ENCODE measurements around the gene TMEM37. TPM values are rescaled to one million over a fixed set of nuclear protein-coding genes. Genes with fewer than 3 reads are reported as not detected.

The TMEM37 gene
- total and polyA plus RNA-seq, 4 donors: 17.6 to 125 (median 37.4) TPM

DNA sequence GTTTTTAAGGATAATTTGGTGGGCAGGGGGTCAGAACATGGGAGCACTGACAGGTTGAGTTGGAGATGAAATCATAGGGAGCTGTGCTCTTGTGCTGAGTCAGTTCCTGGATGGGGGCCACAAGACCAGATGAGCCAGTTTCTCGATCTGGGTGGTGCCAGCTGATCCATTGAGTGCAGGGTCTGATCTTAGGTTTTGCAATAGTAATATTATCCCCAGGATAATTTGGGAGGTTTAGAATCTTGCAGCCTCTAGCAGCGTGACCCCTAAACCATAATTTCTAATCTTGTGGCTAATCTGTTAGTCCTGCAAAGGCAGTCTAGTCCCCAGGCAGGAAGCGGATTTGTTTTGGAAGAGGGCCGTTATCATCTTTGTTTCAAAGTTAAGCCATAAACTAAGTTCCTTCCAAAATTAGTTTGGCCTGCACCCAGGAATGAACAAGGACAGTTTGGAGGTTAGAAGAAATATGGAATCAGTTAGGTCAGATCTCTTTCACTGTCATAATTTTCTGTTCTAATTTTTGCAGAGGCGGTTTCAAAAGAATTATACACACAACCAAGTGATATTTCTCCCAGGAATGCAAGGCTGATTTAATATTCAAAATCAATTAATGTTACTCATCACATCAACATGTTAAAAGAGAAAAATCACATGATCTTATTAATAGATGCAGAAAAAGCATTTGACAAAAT, 41.9 kb upstream of the TMEM37 start:
- Histone ChIP-seq H3K4me1 (ENCODE audit: control insufficient read depth in 4 of 4, insufficient read depth in 4 of 4, low read length in 3 of 4) (peaks cover 0 to 17% (median 11%) of the 10 kb centered on the region in 4 donors), H3K27me3 (ENCODE audit: control insufficient read depth in 4 of 4, insufficient read depth in 4 of 4, low read length in 3 of 4) (no peaks in the 10 kb centered on the region), H3K27ac (ENCODE audit: low read depth in 1 of 2, low read length in 2 of 2) (no peak overlapping the region), H3K4me3 (ENCODE audit: low read depth in 1 of 3, low read length in 3 of 3) (no peak overlapping the region), H3K36me3 (ENCODE audit: control insufficient read depth in 4 of 4, insufficient read depth in 3 of 4, low read depth in 1 of 4, low read length in 3 of 4) (no peaks in the 10 kb centered on the region), H3K9ac (ENCODE audit: low read depth in 1 of 2, low read length in 2 of 2) (no peak overlapping the region), H3K9me3 (ENCODE audit: control insufficient read depth in 4 of 4, low read length in 3 of 4) (no peaks in the 10 kb centered on the region)
- TF ChIP-seq REST (IDR thresholded peaks at IDR 0.05): no peak
- TF ChIP-seq FOXA2 (IDR thresholded peaks at IDR 0.05): no peak
- TF ChIP-seq EGR1 (IDR thresholded peaks at IDR 0.05; ENCODE audit: low read depth in 2 of 2): no peak
- no peak for TF ChIP-seq HNF4A (conservative IDR thresholded peaks at IDR 0.05)
- TF ChIP-seq, protein P1, sequence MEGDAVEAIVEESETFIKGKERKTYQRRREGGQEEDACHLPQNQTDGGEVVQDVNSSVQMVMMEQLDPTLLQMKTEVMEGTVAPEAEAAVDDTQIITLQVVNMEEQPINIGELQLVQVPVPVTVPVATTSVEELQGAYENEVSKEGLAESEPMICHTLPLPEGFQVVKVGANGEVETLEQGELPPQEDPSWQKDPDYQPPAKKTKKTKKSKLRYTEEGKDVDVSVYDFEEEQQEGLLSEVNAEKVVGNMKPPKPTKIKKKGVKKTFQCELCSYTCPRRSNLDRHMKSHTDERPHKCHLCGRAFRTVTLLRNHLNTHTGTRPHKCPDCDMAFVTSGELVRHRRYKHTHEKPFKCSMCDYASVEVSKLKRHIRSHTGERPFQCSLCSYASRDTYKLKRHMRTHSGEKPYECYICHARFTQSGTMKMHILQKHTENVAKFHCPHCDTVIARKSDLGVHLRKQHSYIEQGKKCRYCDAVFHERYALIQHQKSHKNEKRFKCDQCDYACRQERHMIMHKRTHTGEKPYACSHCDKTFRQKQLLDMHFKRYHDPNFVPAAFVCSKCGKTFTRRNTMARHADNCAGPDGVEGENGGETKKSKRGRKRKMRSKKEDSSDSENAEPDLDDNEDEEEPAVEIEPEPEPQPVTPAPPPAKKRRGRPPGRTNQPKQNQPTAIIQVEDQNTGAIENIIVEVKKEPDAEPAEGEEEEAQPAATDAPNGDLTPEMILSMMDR (IDR thresholded peaks at IDR 0.05; ENCODE audit: low read depth, low read length, missing input control): no peak
- TF ChIP-seq, protein P2, sequence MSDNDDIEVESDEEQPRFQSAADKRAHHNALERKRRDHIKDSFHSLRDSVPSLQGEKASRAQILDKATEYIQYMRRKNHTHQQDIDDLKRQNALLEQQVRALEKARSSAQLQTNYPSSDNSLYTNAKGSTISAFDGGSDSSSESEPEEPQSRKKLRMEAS (IDR thresholded peaks at IDR 0.05): no peak
- TF ChIP-seq FOXA1 (IDR thresholded peaks at IDR 0.05): no peak
- TF ChIP-seq, protein P3, sequence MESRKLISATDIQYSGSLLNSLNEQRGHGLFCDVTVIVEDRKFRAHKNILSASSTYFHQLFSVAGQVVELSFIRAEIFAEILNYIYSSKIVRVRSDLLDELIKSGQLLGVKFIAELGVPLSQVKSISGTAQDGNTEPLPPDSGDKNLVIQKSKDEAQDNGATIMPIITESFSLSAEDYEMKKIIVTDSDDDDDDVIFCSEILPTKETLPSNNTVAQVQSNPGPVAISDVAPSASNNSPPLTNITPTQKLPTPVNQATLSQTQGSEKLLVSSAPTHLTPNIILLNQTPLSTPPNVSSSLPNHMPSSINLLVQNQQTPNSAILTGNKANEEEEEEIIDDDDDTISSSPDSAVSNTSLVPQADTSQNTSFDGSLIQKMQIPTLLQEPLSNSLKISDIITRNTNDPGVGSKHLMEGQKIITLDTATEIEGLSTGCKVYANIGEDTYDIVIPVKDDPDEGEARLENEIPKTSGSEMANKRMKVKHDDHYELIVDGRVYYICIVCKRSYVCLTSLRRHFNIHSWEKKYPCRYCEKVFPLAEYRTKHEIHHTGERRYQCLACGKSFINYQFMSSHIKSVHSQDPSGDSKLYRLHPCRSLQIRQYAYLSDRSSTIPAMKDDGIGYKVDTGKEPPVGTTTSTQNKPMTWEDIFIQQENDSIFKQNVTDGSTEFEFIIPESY (IDR thresholded peaks at IDR 0.05): no peak
- TF ChIP-seq RAD21 (IDR thresholded peaks at IDR 0.05): no peak
- no peak for TF ChIP-seq HNF4G (IDR thresholded peaks at IDR 0.05)
- no peak for TF ChIP-seq RXRA (IDR thresholded peaks at IDR 0.05)
- no peak for TF ChIP-seq ATF3 (IDR thresholded peaks at IDR 0.05)
- 36% methylated on average over 5 of the region's 5 CpGs for WGBS
- DNase-seq (ENCODE audit: low spot score): no peak

DNA sequence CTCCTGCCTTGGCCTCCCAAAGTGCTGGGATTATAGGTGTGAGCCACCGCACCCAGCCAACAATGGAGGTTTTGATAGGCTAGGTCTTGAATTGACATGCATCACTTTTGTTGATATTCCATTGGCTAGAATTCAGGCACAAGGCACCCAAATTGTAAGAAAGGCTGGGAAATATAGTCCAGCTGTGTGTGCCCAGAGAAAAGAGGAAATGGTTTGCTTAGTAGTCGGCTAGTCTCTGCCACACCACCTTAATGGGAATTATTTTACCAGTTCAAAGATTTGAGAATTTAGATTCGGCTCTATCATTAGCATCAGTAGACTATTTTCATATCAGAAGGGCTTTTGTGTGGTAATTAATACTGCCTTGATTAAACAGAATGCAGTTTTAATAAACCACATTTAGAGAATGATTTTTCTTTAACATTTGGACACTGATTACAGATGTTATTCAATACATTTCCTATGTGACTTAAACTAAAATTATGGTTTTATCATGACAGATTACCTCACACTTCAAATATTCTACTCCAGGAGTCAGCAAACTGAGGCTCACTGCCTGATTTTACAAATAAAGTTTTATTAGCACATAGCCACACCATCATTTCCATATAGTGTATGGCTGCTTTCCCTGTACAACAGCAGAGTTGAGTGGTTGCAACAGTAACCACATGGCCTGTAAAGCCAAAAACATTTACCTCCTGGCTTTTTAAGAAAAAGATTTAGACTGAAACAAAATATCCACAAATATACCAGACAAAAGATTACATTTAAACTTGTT, 37.5 kb upstream of the TMEM37 start:
- 91% methylated on average over 3 of the region's 3 CpGs for WGBS
- TF ChIP-seq, protein P3 (IDR thresholded peaks at IDR 0.05): no peak
- TF ChIP-seq YY1 (IDR thresholded peaks at IDR 0.05) (no peak), FOXA1 (IDR thresholded peaks at IDR 0.05) (no peak)
- no peak overlapping the region for H3K9ac ChIP-seq (ENCODE audit: low read depth in 1 of 2, low read length in 2 of 2)

More for the DNA sequence above, 37.5 kb upstream of the TMEM37 start:
- Histone ChIP-seq H3K27ac (ENCODE audit: low read depth in 1 of 2, low read length in 2 of 2) (no peak overlapping the region), H3K27me3 (ENCODE audit: control insufficient read depth in 4 of 4, insufficient read depth in 4 of 4, low read length in 3 of 4) (no peaks in the 10 kb centered on the region), H3K4me1 (ENCODE audit: control insufficient read depth in 4 of 4, insufficient read depth in 4 of 4, low read length in 3 of 4) (peaks cover 0 to 9% (median 6%) of the 10 kb centered on the region in 4 donors), H3K4me3 (ENCODE audit: low read depth in 1 of 3, low read length in 3 of 3) (no peak overlapping the region), H3K36me3 (ENCODE audit: control insufficient read depth in 4 of 4, insufficient read depth in 3 of 4, low read depth in 1 of 4, low read length in 3 of 4) (no peaks in the 10 kb centered on the region), H3K9me3 (ENCODE audit: control insufficient read depth in 4 of 4, low read length in 3 of 4) (no peaks in the 10 kb centered on the region)
- no peak for DNase-seq (ENCODE audit: low spot score)

All from liver (tissue), 9 donors.